ENCODE results near the gene DRC1. TPM values are rescaled to one million over a fixed set of nuclear protein-coding genes. Genes with fewer than 3 reads are reported as not detected.
A peak's percentile ranks its signal among the peaks of the same experiment; 100 is the strongest.
"Not testable (repeated sequence)": the region's sequence is repeated elsewhere in the genome, so short reads cannot be mapped to it uniquely, and the experiment has no call there.

DRC1 gene
- total RNA-seq, 1 donor from 2014 or later: not detected

- H3K36me3 Mint-ChIP-seq (ENCODE audit: low read depth): no peaks in the 10 kb centered on the region
- H3K4me3 Mint-ChIP-seq: no peak overlapping the region
- no peaks in the 10 kb centered on the region for H3K4me1 Mint-ChIP-seq (ENCODE audit: low read depth)
- intact Hi-C loops (cut with micrococcal nuclease): no loop called here
- no peak for DNase-seq (ENCODE audit: low spot score)
- H3K27me3 Mint-ChIP-seq (ENCODE audit: insufficient read depth): peaks cover 3% of the 10 kb centered on the region
- H3K27ac Mint-ChIP-seq: no peak overlapping the region
- no peaks in the 10 kb centered on the region for H3K9me3 Mint-ChIP-seq
These were observed 61.8 kb downstream of the DRC1 start for GRCh38 chr2:26463244-26464192.

- intact Hi-C loops (cut with micrococcal nuclease): no loop called here
- peaks cover 3% of the 10 kb centered on the region for H3K27me3 Mint-ChIP-seq (ENCODE audit: insufficient read depth)
These were observed 62.9 kb downstream of the DRC1 start for GRCh38 chr2:26464390-26465265.

GRCh38 chr2:26465266-26465925 is 63.7 kb downstream of the DRC1 start:
- Mint-ChIP-seq H3K4me1 (ENCODE audit: low read depth) (no peaks in the 10 kb centered on the region), H3K4me3 (no peak overlapping the region), H3K36me3 (ENCODE audit: low read depth) (peaks cover 9% of the 10 kb centered on the region), H3K27ac (no peak overlapping the region), H3K27me3 (ENCODE audit: insufficient read depth) (no peaks in the 10 kb centered on the region), H3K9me3 (peaks cover 9% of the 10 kb centered on the region)
- no peak for DNase-seq (ENCODE audit: low spot score)
- intact Hi-C loops (cut with micrococcal nuclease): no loop called here

More at GRCh38 chr2:26464390-26465265, 62.9 kb downstream of the DRC1 start:
- Mint-ChIP-seq H3K4me1 (ENCODE audit: low read depth) (no peaks in the 10 kb centered on the region), H3K27ac (no peak overlapping the region), H3K36me3 (ENCODE audit: low read depth) (peaks cover 4% of the 10 kb centered on the region), H3K4me3 (no peak overlapping the region), H3K9me3 (peaks cover 6% of the 10 kb centered on the region)
- DNase-seq (ENCODE audit: low spot score): no peak

- H3K27ac Mint-ChIP-seq: no peak overlapping the region
- DNase-seq (ENCODE audit: low spot score): no peak
- intact Hi-C loops (cut with micrococcal nuclease): no loop called here
- no peak overlapping the region for H3K4me3 Mint-ChIP-seq
- H3K27me3 Mint-ChIP-seq (ENCODE audit: insufficient read depth): no peaks in the 10 kb centered on the region
- no peaks in the 10 kb centered on the region for H3K4me1 Mint-ChIP-seq (ENCODE audit: low read depth)
- peaks cover 11% of the 10 kb centered on the region for H3K36me3 Mint-ChIP-seq (ENCODE audit: low read depth)
- H3K9me3 Mint-ChIP-seq: peaks cover 9% of the 10 kb centered on the region
These were observed 64.3 kb downstream of the DRC1 start for GRCh38 chr2:26465981-26466471.

- H3K4me3 Mint-ChIP-seq: no peak overlapping the region
- peaks cover 11% of the 10 kb centered on the region for H3K9me3 Mint-ChIP-seq
- H3K36me3 Mint-ChIP-seq (ENCODE audit: low read depth): peaks cover 11% of the 10 kb centered on the region
- no peaks in the 10 kb centered on the region for H3K4me1 Mint-ChIP-seq (ENCODE audit: low read depth)
- intact Hi-C loops (cut with micrococcal nuclease): no loop called here
- no peak for DNase-seq (ENCODE audit: low spot score)
- H3K27ac Mint-ChIP-seq: no peak overlapping the region
- no peaks in the 10 kb centered on the region for H3K27me3 Mint-ChIP-seq (ENCODE audit: insufficient read depth)
These were observed 65.1 kb downstream of the DRC1 start for GRCh38 chr2:26466662-26467310.

- H3K27ac Mint-ChIP-seq; DNase-seq (ENCODE audit: low spot score); H3K4me3 Mint-ChIP-seq; H3K4me1 Mint-ChIP-seq (ENCODE audit: low read depth); H3K27me3 Mint-ChIP-seq (ENCODE audit: insufficient read depth): not testable (repeated sequence)
- intact Hi-C loops (cut with micrococcal nuclease): loop anchor here (2.0 kb wide), 2 partner anchors 138 to 224 kb away; partner anchors contain the start of genes HADHA and HADHB
- Mint-ChIP-seq H3K36me3 (ENCODE audit: low read depth) (peaks cover 15% of the 10 kb centered on the region), H3K9me3 (peaks cover 15% of the 10 kb centered on the region)
These were observed 66.8 kb downstream of the DRC1 start for GRCh38 chr2:26468544-26468943.

GRCh38 chr2:26469092-26469710 is 67.5 kb downstream of the DRC1 start:
- Mint-ChIP-seq H3K27ac (no peak overlapping the region), H3K9me3 (peaks cover 15% of the 10 kb centered on the region), H3K4me3 (no peak overlapping the region), H3K27me3 (ENCODE audit: insufficient read depth) (no peaks in the 10 kb centered on the region), H3K4me1 (ENCODE audit: low read depth) (no peaks in the 10 kb centered on the region), H3K36me3 (ENCODE audit: low read depth) (peaks cover 15% of the 10 kb centered on the region)
- DNase-seq (ENCODE audit: low spot score): peak; percentile 37
- intact Hi-C loops (cut with micrococcal nuclease): loop anchor here (1.0 to 2.0 kb wide), 5 partner anchors 122 to 518 kb away; partner anchors contain the start of genes HADHA and HADHB

- intact Hi-C loops (cut with micrococcal nuclease): loop anchor here (1.0 to 2.0 kb wide), 5 partner anchors 123 to 519 kb away; partner anchors contain the start of genes HADHA and HADHB
- Mint-ChIP-seq H3K27ac (no peak overlapping the region), H3K4me1 (ENCODE audit: low read depth) (no peaks in the 10 kb centered on the region), H3K27me3 (ENCODE audit: insufficient read depth) (no peaks in the 10 kb centered on the region), H3K36me3 (ENCODE audit: low read depth) (peaks cover 15% of the 10 kb centered on the region), H3K4me3 (no peak overlapping the region), H3K9me3 (peaks cover 15% of the 10 kb centered on the region)
- no peak for DNase-seq (ENCODE audit: low spot score)
These were observed 68.2 kb downstream of the DRC1 start for GRCh38 chr2:26469955-26470354.

- no peak overlapping the region for H3K27ac Mint-ChIP-seq
- peaks cover 15% of the 10 kb centered on the region for H3K36me3 Mint-ChIP-seq (ENCODE audit: low read depth)
- H3K27me3 Mint-ChIP-seq (ENCODE audit: insufficient read depth): no peaks in the 10 kb centered on the region
- no peaks in the 10 kb centered on the region for H3K4me1 Mint-ChIP-seq (ENCODE audit: low read depth)
- peaks cover 15% of the 10 kb centered on the region for H3K9me3 Mint-ChIP-seq
- no peak for DNase-seq (ENCODE audit: low spot score)
- no peak overlapping the region for H3K4me3 Mint-ChIP-seq
- intact Hi-C loops (cut with micrococcal nuclease): no loop called here
These were observed 69.0 kb downstream of the DRC1 start for GRCh38 chr2:26470601-26471260.

- intact Hi-C loops (cut with micrococcal nuclease): no loop called here
- H3K27ac Mint-ChIP-seq: no peak overlapping the region
These were observed 69.6 kb downstream of the DRC1 start for GRCh38 chr2:26471289-26471688.

More at GRCh38 chr2:26471289-26471688, 69.6 kb downstream of the DRC1 start:
- no peak for DNase-seq (ENCODE audit: low spot score)
- Mint-ChIP-seq H3K4me3 (no peak overlapping the region), H3K4me1 (ENCODE audit: low read depth) (no peaks in the 10 kb centered on the region), H3K36me3 (ENCODE audit: low read depth) (peaks cover 15% of the 10 kb centered on the region), H3K27me3 (ENCODE audit: insufficient read depth) (no peaks in the 10 kb centered on the region), H3K9me3 (peaks cover 15% of the 10 kb centered on the region)
